Measurements from ENCODE around the gene CTNND2. TPM values are rescaled to one million over a fixed set of nuclear protein-coding genes. Genes with fewer than 3 reads are reported as not detected.

CTNND2 gene
- total RNA-seq, 2 experiments from 2014 or later, result not detected

- no peak for DNase-seq
- POLR2A ChIA-PET, result interaction anchor here (1.1 kb wide), 1 partner anchor 10 kb away, joined by 3 read pairs; no protein-coding TSS in a partner anchor
Observed at GRCh38 chr5:11234501-11234911, 669.7 kb downstream of the CTNND2 start.

GRCh38 chr5:11230890-11231289 lies 673.4 kb downstream of the CTNND2 start:
- H3K4me1 Mint-ChIP-seq, result peaks cover 17% of the 10 kb centered on the region
- H3K4me3 Mint-ChIP-seq, result no peak overlapping the region
- ChIA-PET POLR2A (no interaction called here), CTCF (no interaction called here)
- H3K36me3 Mint-ChIP-seq (ENCODE audit: low read depth), result no peaks in the 10 kb centered on the region
- DNase-seq, result no peak
- no peaks in the 10 kb centered on the region for H3K27me3 Mint-ChIP-seq
- H3K27ac Mint-ChIP-seq, result no peak overlapping the region
- H3K9me3 Mint-ChIP-seq, result peaks cover 6% of the 10 kb centered on the region

More at GRCh38 chr5:11234501-11234911, 669.7 kb downstream of the CTNND2 start:
- Mint-ChIP-seq H3K27ac (peak overlapping the region; percentile 61), H3K4me1 (peaks cover 17% of the 10 kb centered on the region), H3K9me3 (peaks cover 6% of the 10 kb centered on the region), H3K4me3 (no peak overlapping the region), H3K27me3 (no peaks in the 10 kb centered on the region), H3K36me3 (ENCODE audit: low read depth) (no peaks in the 10 kb centered on the region)
- CTCF ChIA-PET, result interaction anchor here (0.9 kb wide), 1 partner anchor 246 kb away, joined by 3 read pairs; no protein-coding TSS in a partner anchor

GRCh38 chr5:11227064-11227463 lies 677.2 kb downstream of the CTNND2 start:
- peaks cover 6% of the 10 kb centered on the region for H3K9me3 Mint-ChIP-seq
- no peaks in the 10 kb centered on the region for H3K4me1 Mint-ChIP-seq
- no peaks in the 10 kb centered on the region for H3K27me3 Mint-ChIP-seq
- ChIA-PET POLR2A (no interaction called here), CTCF (no interaction called here)
- no peak overlapping the region for H3K27ac Mint-ChIP-seq
- DNase-seq, result no peak
- H3K4me3 Mint-ChIP-seq, result no peak overlapping the region
- no peaks in the 10 kb centered on the region for H3K36me3 Mint-ChIP-seq (ENCODE audit: low read depth)

- Mint-ChIP-seq H3K36me3 (ENCODE audit: low read depth) (no peaks in the 10 kb centered on the region), H3K4me3 (no peak overlapping the region), H3K9me3 (no peaks in the 10 kb centered on the region), H3K27ac (no peak overlapping the region), H3K4me1 (no peaks in the 10 kb centered on the region), H3K27me3 (no peaks in the 10 kb centered on the region)
- ChIA-PET POLR2A (no interaction called here), CTCF (no interaction called here)
- DNase-seq, result no peak
Observed at GRCh38 chr5:11224436-11225187, 679.6 kb downstream of the CTNND2 start.

- no peak overlapping the region for H3K27ac Mint-ChIP-seq
- ChIA-PET POLR2A (no interaction called here), CTCF (no interaction called here)
- H3K27me3 Mint-ChIP-seq, result no peaks in the 10 kb centered on the region
- H3K4me3 Mint-ChIP-seq, result no peak overlapping the region
- no peaks in the 10 kb centered on the region for H3K36me3 Mint-ChIP-seq (ENCODE audit: low read depth)
- DNase-seq, result no peak
- no peaks in the 10 kb centered on the region for H3K4me1 Mint-ChIP-seq
- no peaks in the 10 kb centered on the region for H3K9me3 Mint-ChIP-seq
Observed at GRCh38 chr5:11222169-11222568, 682.1 kb downstream of the CTNND2 start.

GRCh38 chr5:11214864-11215644 lies 689.2 kb downstream of the CTNND2 start:
- no peak overlapping the region for H3K27ac Mint-ChIP-seq
- no peaks in the 10 kb centered on the region for H3K27me3 Mint-ChIP-seq
- no peaks in the 10 kb centered on the region for H3K9me3 Mint-ChIP-seq
- CTCF ChIA-PET, result no interaction called here
- POLR2A ChIA-PET, result no interaction called here
- H3K36me3 Mint-ChIP-seq (ENCODE audit: low read depth), result no peaks in the 10 kb centered on the region
- DNase-seq, result no peak
- H3K4me1 Mint-ChIP-seq, result no peaks in the 10 kb centered on the region
- H3K4me3 Mint-ChIP-seq, result no peak overlapping the region

GRCh38 chr5:11212706-11213105 lies 691.5 kb downstream of the CTNND2 start:
- no peak overlapping the region for H3K27ac Mint-ChIP-seq
- CTCF ChIA-PET, result no interaction called here
- H3K27me3 Mint-ChIP-seq, result no peaks in the 10 kb centered on the region
- no peaks in the 10 kb centered on the region for H3K4me1 Mint-ChIP-seq
- POLR2A ChIA-PET, result no interaction called here
- no peak for DNase-seq
- H3K4me3 Mint-ChIP-seq, result no peak overlapping the region
- no peaks in the 10 kb centered on the region for H3K36me3 Mint-ChIP-seq (ENCODE audit: low read depth)
- no peaks in the 10 kb centered on the region for H3K9me3 Mint-ChIP-seq

- H3K4me1 Mint-ChIP-seq, result no peaks in the 10 kb centered on the region
- no peaks in the 10 kb centered on the region for H3K36me3 Mint-ChIP-seq (ENCODE audit: low read depth)
- DNase-seq, result no peak
- ChIA-PET CTCF (no interaction called here), POLR2A (no interaction called here)
- H3K9me3 Mint-ChIP-seq, result no peaks in the 10 kb centered on the region
- H3K27ac Mint-ChIP-seq, result no peak overlapping the region
- no peak overlapping the region for H3K4me3 Mint-ChIP-seq
- no peaks in the 10 kb centered on the region for H3K27me3 Mint-ChIP-seq
Observed at GRCh38 chr5:11197726-11198125, 706.5 kb downstream of the CTNND2 start.

GRCh38 chr5:11191673-11192072 lies 712.6 kb downstream of the CTNND2 start:
- H3K9me3 Mint-ChIP-seq, result no peaks in the 10 kb centered on the region
- H3K4me3 Mint-ChIP-seq, result no peak overlapping the region
- no peaks in the 10 kb centered on the region for H3K27me3 Mint-ChIP-seq
- no peaks in the 10 kb centered on the region for H3K4me1 Mint-ChIP-seq
- H3K27ac Mint-ChIP-seq, result no peak overlapping the region
- ChIA-PET CTCF (no interaction called here), POLR2A (no interaction called here)
- no peaks in the 10 kb centered on the region for H3K36me3 Mint-ChIP-seq (ENCODE audit: low read depth)
- no peak for DNase-seq

- DNase-seq, result no peak
- Mint-ChIP-seq H3K27me3 (peaks cover 2% of the 10 kb centered on the region), H3K4me1 (no peaks in the 10 kb centered on the region), H3K27ac (no peak overlapping the region), H3K36me3 (ENCODE audit: low read depth) (no peaks in the 10 kb centered on the region), H3K9me3 (no peaks in the 10 kb centered on the region), H3K4me3 (no peak overlapping the region)
- ChIA-PET CTCF (interaction anchor here (1.3 kb wide), 1 partner anchor 195 kb away, joined by 6 read pairs; no protein-coding TSS in a partner anchor), POLR2A (no interaction called here)
Observed at GRCh38 chr5:11182441-11183080, 721.7 kb downstream of the CTNND2 start.

- H3K4me1 Mint-ChIP-seq, result no peaks in the 10 kb centered on the region
- no peak overlapping the region for H3K4me3 Mint-ChIP-seq
- POLR2A ChIA-PET, result no interaction called here
- no peaks in the 10 kb centered on the region for H3K36me3 Mint-ChIP-seq (ENCODE audit: low read depth)
- DNase-seq, result no peak
- H3K9me3 Mint-ChIP-seq, result no peaks in the 10 kb centered on the region
- H3K27me3 Mint-ChIP-seq, result peaks cover 2% of the 10 kb centered on the region
- CTCF ChIA-PET, result interaction anchor here (1.3 kb wide), 1 partner anchor 194 kb away, joined by 6 read pairs; no protein-coding TSS in a partner anchor
- H3K27ac Mint-ChIP-seq, result no peak overlapping the region
Observed at GRCh38 chr5:11181940-11182339, 722.3 kb downstream of the CTNND2 start.

GRCh38 chr5:11180890-11181289 lies 723.4 kb downstream of the CTNND2 start:
- Mint-ChIP-seq H3K27me3 (peaks cover 2% of the 10 kb centered on the region), H3K9me3 (no peaks in the 10 kb centered on the region), H3K4me1 (no peaks in the 10 kb centered on the region), H3K36me3 (ENCODE audit: low read depth) (no peaks in the 10 kb centered on the region), H3K4me3 (no peak overlapping the region), H3K27ac (no peak overlapping the region)
- POLR2A ChIA-PET, result no interaction called here
- CTCF ChIA-PET, result no interaction called here
- DNase-seq, result no peak

GRCh38 chr5:11177999-11178711 lies 726.1 kb downstream of the CTNND2 start:
- H3K27ac Mint-ChIP-seq, result no peak overlapping the region
- H3K4me1 Mint-ChIP-seq, result no peaks in the 10 kb centered on the region
- H3K4me3 Mint-ChIP-seq, result no peak overlapping the region
- no peaks in the 10 kb centered on the region for H3K9me3 Mint-ChIP-seq
- DNase-seq, result no peak
- no peaks in the 10 kb centered on the region for H3K36me3 Mint-ChIP-seq (ENCODE audit: low read depth)
- CTCF ChIA-PET, result no interaction called here
- no peaks in the 10 kb centered on the region for H3K27me3 Mint-ChIP-seq
- POLR2A ChIA-PET, result no interaction called here

Data from activated CD4-positive, alpha-beta memory T cell treated with anti-CD3 and anti-CD28 coated beads, Interleukin-2, amount 10 ng/mL, durations not matched to agents 7 days and 5 days (primary cell).